Measurements from ENCODE around the gene RYK. TPM values are rescaled to one million over a fixed set of nuclear protein-coding genes. Genes with fewer than 3 reads are reported as not detected.
A peak's percentile ranks its signal among the peaks of the same experiment; 100 is the strongest.
"Not testable (repeated sequence)": the region's sequence is repeated elsewhere in the genome, so short reads cannot be mapped to it uniquely, and the experiment has no call there.

The RYK gene
- 59.7 TPM for polyA plus RNA-seq (2013, experiment 1 of 2; ENCODE audit: insufficient read length)
- 61.2 TPM for polyA plus RNA-seq (2013, experiment 2 of 2; ENCODE audit: insufficient read length)

- peak; percentile 81 for DNase-seq
These were observed at the start of gene RYK for GRCh38 chr3:134250717-134251220. RYK (minus strand) TSS chr3:134250859; CDS start chr3:134250654, 205 bp downstream.

GRCh38 chr3:134299888-134300206, 49.2 kb upstream of the RYK start:
- DNase-seq, result no peak

- DNase-seq, result no peak
These were observed 48.7 kb upstream of the RYK start for GRCh38 chr3:134299185-134299887.

- no peak for DNase-seq
These were observed 47.6 kb upstream of the RYK start for GRCh38 chr3:134298249-134298648.

- no peak for DNase-seq
These were observed 46.0 kb upstream of the RYK start for GRCh38 chr3:134296616-134297015.

GRCh38 chr3:134295930-134296329, 45.3 kb upstream of the RYK start:
- DNase-seq, result no peak

- no peak for DNase-seq
These were observed 43.9 kb upstream of the RYK start for GRCh38 chr3:134294302-134295280.

- peak; percentile 46 for DNase-seq
These were observed 40.9 kb upstream of the RYK start for GRCh38 chr3:134291319-134292254.

- no peak for DNase-seq
These were observed 36.9 kb upstream of the RYK start for GRCh38 chr3:134287512-134287911.

- DNase-seq, result no peak
These were observed 33.8 kb upstream of the RYK start for GRCh38 chr3:134284438-134284837.

GRCh38 chr3:134282659-134283047, 32.0 kb upstream of the RYK start:
- no peak for DNase-seq

- no peak for DNase-seq
These were observed 31.4 kb upstream of the RYK start for GRCh38 chr3:134281912-134282658.

- no peak for DNase-seq
These were observed 28.8 kb upstream of the RYK start for GRCh38 chr3:134279466-134279865.

GRCh38 chr3:134277066-134277660, 26.5 kb upstream of the RYK start:
- DNase-seq, result no peak

- no peak for DNase-seq
These were observed 25.4 kb upstream of the RYK start for GRCh38 chr3:134276086-134276485.

GRCh38 chr3:134275110-134275509, 24.5 kb upstream of the RYK start:
- DNase-seq, result not testable (repeated sequence)

GRCh38 chr3:134274571-134274970, 23.9 kb upstream of the RYK start:
- DNase-seq, result peak; percentile 49

GRCh38 chr3:134267996-134268395, 17.3 kb upstream of the RYK start:
- no peak for DNase-seq

GRCh38 chr3:134260987-134261386, 10.3 kb upstream of the RYK start:
- DNase-seq, result no peak

GRCh38 chr3:134258761-134259347, 8.2 kb upstream of the RYK start:
- peak; percentile 31 for DNase-seq

- no peak for DNase-seq
These were observed 4.7 kb upstream of the RYK start for GRCh38 chr3:134255404-134255803.

Data from fibroblast of skin of back (primary cell).